ENCODE results near the gene ZNF791.
"Not testable (repeated sequence)": the region's sequence is repeated elsewhere in the genome, so short reads cannot be mapped to it uniquely, and the experiment has no call there.

ZNF791 gene

DNA sequence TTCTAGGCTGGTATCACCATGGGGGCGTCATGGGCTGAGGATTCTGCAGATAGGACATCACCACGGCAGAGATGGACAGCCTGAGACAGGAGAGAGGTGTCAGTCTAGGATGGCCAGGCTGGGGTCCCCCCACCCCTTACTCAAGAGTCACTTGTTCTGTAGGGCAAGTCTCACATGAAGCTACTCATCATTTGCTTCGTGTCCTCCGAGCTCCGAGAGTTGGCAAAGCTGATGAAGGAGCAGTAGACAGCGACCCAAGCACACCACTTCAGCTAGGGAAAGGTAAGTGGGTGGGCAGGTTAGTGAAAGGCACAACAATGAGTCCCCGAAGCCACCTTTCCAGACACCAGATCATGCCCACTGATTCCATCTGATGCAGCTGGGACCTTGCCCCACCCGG lies 57.6 kb downstream of the ZNF791 start:
- no peak for DNase-seq

DNA sequence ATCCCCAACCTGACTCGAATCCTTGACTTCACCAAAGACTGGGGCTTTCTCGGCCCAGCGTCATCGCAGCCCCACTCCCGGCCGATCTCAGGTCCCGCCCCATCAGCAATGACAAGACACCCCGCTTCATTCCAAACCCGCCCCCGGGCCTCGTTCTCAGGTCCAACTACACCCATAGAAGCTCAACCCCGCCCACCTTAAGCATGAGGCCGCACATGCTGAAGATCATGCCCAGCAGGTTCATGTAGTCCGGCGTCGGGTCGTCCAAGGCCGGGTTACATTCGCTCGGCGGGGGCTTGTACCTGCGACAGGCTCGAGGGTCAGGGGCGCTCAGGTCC lies 58.2 kb downstream of the ZNF791 start:
- DNase-seq: peak; percentile 82

DNA sequence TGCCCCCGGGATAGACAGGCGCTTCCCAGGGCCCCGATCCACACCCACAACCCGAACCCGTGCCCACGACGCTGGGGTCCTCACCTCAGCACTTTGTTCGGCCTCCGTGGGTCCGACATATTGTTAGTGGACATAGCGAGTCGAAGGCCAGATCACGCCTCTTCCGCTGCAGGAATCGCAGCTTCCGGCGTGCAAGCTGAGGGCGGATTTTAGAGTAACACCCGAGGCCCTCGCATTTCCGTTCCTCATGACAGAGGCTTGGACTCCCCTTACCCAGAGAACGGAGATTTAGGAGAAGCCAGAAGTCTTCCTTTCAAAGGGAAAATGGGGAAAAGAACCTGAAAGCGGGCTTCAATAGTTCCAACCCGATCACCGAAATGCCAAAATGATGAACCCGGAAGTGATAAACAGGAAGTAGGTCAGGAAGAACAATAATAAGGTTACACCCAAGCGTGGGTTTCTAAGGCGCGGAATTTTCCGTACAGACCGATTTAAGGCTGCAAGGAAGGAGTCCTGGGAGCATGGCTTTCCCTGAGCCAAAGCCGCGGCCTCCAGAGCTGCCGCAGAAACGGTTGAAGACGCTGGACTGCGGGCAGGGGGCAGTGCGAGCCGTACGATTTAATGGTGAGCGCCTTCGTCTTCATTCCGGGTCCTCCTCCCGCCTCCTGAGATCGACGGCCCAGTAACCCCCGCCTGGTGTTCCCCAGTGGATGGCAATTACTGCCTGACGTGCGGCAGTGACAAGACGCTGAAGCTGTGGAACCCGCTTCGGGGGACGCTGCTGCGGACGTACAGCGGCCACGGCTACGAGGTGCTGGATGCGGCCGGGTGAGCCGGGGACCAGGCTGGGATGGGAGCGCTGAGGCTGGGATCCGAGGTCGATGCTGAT lies 58.8 kb downstream of the ZNF791 start:
- peak; percentile 73 for DNase-seq

DNA sequence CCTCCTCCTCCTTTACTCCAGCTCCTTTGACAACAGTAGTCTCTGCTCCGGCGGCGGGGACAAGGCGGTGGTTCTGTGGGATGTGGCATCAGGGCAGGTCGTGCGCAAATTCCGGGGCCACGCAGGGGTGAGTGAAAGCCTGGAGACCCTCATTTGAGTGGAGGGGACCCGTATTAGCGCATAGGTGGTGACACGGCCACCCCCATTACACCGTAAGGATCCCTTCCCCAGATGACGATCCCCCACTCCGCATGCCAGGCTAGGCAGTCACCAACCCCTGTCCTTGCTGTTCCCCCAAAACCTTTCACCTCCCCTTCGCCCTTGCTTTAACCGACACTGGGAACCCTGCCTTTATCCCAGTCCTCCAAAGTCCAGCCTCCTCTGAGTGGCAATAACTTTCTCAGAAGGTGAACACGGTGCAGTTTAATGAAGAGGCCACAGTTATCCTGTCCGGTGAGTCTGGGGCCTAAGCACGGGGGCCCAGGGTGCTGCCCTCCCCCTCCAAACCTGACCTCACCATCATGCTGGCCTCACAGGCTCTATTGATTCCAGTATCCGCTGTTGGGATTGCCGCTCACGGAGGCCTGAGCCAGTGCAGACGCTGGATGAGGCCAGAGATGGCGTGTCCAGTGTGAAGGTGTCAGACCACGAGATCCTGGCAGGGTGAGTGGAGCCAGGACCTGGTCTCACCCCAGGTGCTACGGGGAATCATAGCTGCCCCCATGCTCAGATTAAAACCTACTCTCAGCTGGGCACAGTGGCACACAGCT lies 59.6 kb downstream of the ZNF791 start:
- no peak for DNase-seq

DNA sequence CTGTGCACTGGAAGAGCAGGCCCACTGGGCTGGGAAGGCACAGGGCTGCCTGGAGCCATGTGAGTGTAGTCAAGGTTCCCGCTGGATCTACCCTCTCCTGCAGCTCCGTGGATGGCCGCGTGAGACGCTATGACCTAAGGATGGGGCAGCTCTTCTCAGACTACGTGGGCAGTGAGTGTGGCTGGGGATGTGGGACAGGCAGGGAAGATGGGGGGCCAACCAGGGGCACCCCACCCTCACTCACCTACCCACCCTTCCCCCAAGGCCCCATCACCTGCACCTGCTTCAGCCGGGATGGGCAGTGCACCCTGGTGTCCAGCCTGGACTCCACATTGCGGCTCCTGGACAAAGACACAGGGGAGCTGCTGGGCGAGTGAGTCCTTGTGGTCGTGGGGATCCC lies 62.0 kb downstream of the ZNF791 start:
- no peak for DNase-seq

DNA sequence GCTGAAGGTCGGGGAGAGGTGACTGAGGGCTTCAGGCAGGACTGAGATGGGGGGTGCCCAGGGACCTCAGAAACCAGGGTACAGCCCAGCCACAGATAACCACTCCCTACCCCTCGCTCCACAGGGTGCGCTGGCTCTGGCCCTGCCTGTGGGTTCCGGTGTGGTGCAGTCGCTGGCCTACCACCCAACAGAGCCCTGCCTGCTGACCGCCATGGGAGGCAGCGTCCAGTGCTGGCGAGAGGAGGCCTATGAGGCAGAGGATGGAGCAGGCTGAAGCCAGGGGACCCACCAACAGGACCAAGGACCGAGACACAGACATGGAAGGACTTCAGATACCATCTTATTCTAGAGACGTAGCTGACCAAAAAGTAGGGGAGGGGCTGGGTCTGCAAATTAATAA lies 64.7 kb downstream of the ZNF791 start:
- no peak for DNase-seq

DNA sequence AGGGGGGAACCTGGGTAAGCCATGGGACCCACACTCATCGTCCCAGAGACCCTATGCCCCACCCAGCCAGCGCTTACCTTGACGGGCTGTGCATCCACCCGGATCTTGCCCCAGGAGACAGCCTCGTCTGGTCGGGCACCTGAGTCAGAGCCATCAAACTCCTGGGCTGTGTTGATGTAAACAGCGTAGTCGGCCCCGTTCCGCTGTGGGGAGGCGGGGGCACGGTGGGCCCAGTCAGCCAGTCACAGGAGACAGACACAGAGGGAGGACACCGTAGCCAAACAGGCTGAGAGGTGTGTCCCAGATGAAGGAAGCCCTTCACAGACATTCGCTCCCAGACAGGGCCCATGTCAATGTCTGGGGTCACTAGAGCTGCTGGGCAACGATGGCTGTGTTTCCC lies 65.2 kb downstream of the ZNF791 start:
- DNase-seq: no peak

DNA sequence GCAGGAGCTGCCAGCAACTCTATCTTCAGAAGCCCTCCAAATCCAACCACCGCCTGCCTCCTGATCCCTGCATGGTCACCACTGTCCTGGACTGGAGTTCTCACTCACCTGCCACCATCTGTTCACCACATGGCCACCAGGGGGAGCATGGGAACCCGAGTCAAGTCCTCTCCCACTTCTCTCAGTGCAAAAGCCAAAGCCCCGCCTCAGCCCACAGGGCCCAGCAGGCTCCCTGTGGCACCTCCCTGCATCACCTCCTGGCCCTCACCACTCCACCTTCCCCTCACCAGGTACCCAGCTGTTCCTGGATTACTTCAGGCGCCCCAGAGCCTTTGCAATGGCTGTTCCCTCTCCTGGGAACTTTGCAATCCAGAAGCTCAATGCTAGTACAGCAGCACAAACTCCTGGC lies 65.7 kb downstream of the ZNF791 start:
- DNase-seq: peak; percentile 76

DNA sequence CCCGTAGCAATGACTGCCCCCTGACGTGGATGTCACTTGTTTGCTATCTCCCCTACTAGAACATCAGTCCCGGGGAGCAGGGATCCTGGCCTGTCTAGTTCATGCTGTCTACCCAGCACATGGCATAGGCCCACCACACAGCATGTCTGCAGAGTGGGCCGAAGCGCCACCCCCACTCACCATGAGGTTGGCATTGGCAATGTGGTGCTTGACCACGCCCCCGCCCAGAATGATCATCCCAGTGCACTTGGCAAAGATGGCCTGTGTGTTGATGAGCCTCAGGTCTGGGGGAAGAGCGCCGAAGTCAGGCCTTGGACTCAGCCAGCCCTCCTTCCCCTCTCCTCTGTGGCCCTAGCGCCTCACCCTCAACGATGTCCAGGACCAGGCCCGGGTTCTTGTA lies 66.2 kb downstream of the ZNF791 start:
- DNase-seq: no peak

DNA sequence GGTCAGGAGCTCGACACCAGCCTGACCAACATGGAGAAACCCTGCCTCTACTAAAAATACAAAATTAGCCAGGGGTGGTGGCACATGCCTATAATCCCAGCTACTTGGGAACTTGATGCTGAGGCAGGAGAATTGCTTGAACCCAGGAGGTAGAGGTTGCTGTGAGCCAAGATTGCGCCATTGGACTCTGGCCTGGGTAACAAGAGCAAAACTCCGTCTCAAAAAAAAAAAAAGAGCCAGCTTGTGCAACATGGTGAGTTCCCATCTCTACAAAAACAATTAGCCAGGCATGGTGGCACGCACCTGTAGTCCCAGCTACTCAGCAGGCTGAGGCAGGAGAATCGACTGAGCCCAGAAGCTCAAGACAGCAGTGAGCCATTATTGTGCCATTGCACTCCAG lies 67.3 kb downstream of the ZNF791 start:
- not testable (repeated sequence) for DNase-seq

DNA sequence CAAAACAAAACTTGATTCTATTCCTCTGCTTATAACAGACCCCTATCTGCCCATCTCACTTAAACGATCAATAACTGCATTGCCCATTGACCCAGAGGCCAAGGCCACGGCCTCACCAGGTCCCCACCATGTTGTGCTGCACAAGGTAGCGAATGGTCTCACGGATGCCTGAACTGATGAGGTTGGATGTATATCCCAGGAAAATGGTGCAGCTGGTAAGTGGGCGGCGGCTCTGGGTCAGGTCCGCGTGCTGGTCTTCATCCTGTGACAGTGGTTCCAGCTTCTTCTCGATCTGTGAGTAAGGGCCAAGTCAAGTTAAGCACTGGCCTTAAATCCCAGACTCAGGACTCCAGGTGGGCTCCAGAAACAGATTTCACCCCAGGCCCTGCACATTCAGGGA lies 69.3 kb downstream of the ZNF791 start:
- no peak for DNase-seq

DNA sequence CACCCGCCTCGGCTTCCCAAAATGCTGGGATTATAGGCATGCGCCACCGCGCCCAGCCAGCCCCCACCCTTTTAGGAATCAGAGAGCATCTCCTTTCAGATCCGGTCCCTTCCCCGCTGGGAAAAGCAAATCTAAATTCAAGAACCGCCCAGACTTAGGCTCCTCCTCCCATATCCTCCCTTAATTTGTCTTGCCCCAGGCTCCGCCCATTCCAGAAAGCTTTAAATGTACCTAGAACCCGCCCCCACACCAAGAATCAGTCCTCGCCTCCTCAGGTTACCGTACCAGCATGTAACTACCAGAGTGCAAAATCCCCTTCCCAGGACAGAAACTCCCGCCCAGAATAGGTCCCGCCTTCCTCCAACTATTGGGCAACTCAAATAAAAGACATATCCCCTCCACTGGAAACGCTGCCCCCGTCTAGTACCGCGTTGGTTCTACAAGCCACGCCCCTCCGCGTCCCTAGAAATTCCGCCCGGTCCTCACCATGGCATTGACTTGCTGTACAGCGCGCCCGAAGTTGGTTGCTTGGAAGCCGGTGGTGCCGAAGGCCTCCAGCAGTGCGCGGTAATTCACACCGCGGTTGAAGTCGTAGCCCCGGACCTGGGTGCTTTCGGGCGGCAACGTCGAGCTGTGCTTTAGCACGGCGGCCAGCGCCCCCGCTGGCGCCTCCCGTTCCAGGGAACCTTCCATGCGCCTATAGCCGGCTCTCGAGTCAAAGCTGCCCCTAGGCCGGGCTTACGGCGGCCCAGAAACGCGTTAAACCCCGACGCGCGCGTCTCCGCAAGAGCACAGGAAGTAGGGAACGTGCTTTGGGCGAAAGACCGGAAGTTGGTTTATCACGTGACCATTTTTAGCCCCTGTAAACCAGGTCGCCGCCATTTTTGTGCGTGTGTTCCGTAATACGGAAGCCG lies 70.6 kb downstream of the ZNF791 start, which contains the start of gene DHPS:
TSS of gene DHPS (minus strand) at position 807 of the 914 bp plus-strand sequence. CDS start at position 693, 114 bp downstream.
- DNase-seq: peak; percentile 95

Measured in CD4-positive, alpha-beta T cell treated with Interleukin-15 for 1 hour (primary cell).